ENCODE data around the gene LHFPL2.
"Not testable (repeated sequence)": the region's sequence is repeated elsewhere in the genome, so short reads cannot be mapped to it uniquely, and the experiment has no call there.

The LHFPL2 gene

GRCh38 chr5:78467752-78468357 lies 180.7 kb downstream of the LHFPL2 start:
- DNase-seq (ENCODE audit: low spot score) = peak; percentile 58

- DNase-seq (ENCODE audit: low spot score) = no peak
Observed at GRCh38 chr5:78467140-78467539, 181.4 kb downstream of the LHFPL2 start.

GRCh38 chr5:78458843-78459242 lies 189.7 kb downstream of the LHFPL2 start:
- no peak for DNase-seq (ENCODE audit: low spot score)

- DNase-seq (ENCODE audit: low spot score) = not testable (repeated sequence)
Observed at GRCh38 chr5:78457507-78457906, 191.1 kb downstream of the LHFPL2 start.

GRCh38 chr5:78449103-78449502 lies 199.5 kb downstream of the LHFPL2 start:
- no peak for DNase-seq (ENCODE audit: low spot score)

- DNase-seq (ENCODE audit: low spot score) = no peak
Observed at GRCh38 chr5:78447775-78448424, 200.7 kb downstream of the LHFPL2 start.
